HG03342 (cell line): ENCODE results near the gene PI4K2B.
A peak's percentile ranks its signal among the peaks of the same experiment; 100 is the strongest.
"Not testable (repeated sequence)": the region's sequence is repeated elsewhere in the genome, so short reads cannot be mapped to it uniquely, and the experiment has no call there.

Experiments used
- ATAC-seq: cut with Tn5 transposase; IDR thresholded peaks from one replicate; pipeline ENCODE4 v1.9.1; 2021; ENCODE audit warnings: mild to moderate bottlenecking, moderate library complexity; ENCODE audit not compliant: unreplicated experiment

Gene PI4K2B

GRCh38 chr4:25233737-25234389 is at the start of gene PI4K2B:
Gene PI4K2B (plus strand): TSS chr4:25234033. CDS start chr4:25234164, 131 bp downstream.
- peak; percentile 66 for ATAC-seq

- ATAC-seq, result no peak
Measured at GRCh38 chr4:25184056-25184455, 49.8 kb upstream of the PI4K2B start.

DNA sequence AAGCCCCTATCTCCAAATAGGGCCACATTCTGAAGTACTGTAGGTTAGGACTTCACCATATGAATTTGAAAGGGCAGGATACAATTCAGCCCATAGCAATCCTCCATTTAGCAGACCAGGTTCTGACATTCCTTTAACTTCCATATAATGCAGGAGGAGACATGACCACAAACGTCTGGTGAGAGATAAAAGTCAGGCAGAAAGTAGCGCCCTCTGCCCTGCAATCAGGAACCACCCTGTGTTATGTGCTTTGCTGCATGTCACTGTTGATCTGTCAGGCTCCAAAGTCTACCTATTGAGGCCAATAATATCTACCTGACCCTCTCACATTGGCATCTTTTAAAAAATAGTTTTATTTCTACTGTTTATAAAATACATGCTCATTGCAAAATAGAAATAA is 43.4 kb upstream of the PI4K2B start:
- ATAC-seq, result no peak

DNA sequence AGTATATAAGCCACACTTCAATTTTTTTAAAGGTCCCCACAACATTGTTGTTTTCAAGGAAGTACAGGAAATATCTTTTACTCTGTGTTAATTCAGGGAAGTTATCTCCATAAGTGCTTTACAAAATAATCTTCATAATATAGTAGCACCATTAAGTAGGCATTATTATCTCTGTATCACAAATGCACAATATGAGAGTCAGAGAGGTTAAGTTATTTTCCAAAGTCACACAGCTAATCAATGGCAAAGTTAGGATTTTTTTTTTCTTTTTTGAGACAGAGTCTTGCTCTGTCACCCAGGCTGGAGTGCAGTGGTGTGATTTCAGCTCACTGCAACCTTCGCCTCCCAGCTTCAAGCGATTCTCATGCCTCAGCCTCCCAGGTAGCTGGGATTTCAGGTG is 35.1 kb upstream of the PI4K2B start:
- no peak for ATAC-seq

DNA sequence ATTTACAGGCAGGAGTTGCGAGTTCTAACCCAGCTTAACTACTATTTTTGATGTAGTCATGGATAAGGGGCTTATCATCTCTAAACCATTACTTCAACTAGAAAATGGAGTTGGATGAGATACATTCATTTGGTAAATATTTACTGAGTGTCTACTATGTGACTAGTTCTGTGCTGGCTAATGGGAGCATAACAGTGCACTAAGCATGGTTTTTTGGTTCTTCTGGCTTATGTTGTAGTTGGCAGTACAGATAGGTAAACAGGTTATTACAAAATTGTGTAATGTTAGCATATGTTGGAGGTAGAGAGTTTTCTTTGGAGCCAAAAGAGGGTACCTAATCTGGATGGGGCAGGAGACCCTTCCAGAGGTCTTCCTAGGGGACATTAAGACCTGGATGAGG is 25.8 kb upstream of the PI4K2B start:
- ATAC-seq, result no peak

DNA sequence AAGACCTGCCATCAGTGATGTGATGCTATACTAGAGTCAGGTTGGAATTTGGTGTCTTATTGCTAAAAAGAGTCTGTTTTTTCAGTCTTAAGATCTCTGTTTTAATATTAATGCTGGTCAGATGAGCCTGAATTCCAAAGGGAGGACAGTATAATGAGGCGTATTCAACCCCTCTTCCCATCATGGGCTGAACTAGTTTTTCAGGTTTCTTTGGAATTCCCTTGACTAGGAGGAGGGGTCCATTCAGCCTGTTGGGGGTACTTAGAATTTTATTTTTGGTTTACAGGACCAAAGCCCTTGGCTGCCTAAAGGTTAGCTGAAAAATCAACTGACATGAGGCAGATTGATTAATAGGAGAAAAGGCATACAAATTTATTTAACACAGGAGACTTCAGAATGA is 24.1 kb upstream of the PI4K2B start:
- ATAC-seq, result no peak

DNA sequence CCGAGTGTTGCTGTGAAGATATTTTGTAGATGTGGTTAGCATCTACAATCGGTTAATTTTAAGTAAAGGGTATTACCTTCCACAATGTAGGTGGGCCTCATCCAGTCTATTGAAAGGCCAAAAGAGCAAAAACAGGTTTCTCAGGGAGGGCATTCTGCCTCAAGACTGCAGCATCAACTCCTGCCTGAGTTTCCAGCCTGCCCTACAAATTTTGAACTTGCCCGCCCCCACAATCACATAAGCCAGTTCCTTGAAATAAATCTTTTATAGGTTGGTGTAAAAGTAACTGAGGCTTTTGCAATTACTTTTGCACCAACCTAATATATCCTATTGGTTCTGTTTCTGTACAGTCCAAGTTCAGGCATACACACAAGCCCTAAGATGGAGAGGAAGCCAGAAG is 22.1 kb upstream of the PI4K2B start:
- no peak for ATAC-seq

DNA sequence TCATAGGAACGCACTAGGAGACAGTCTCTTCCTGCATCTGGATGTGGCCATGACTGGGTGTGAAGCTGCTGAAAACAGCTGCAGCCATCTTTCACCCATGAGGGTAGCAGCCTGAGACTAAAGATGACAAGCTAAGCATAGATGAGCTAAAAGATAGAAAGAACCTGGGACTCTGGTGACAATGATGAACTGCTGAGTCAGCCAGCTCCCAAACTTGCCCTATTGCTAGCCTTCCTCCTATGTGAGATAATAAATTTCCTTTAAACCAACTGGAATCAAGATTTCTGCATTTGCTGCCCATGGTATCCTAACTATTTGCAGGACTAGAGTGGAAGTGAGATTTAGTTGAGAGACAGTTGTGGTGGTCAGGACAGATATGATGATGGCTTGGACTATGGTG is 21.0 kb upstream of the PI4K2B start:
- no peak for ATAC-seq

- no peak for ATAC-seq
Measured at GRCh38 chr4:25213347-25213979, 20.4 kb upstream of the PI4K2B start.

- ATAC-seq, result not testable (repeated sequence)
Measured at GRCh38 chr4:25214750-25215149, 19.1 kb upstream of the PI4K2B start.

GRCh38 chr4:25215511-25215910 is 18.3 kb upstream of the PI4K2B start:
- no peak for ATAC-seq

- ATAC-seq, result no peak
Measured at GRCh38 chr4:25221377-25221776, 12.5 kb upstream of the PI4K2B start.

DNA sequence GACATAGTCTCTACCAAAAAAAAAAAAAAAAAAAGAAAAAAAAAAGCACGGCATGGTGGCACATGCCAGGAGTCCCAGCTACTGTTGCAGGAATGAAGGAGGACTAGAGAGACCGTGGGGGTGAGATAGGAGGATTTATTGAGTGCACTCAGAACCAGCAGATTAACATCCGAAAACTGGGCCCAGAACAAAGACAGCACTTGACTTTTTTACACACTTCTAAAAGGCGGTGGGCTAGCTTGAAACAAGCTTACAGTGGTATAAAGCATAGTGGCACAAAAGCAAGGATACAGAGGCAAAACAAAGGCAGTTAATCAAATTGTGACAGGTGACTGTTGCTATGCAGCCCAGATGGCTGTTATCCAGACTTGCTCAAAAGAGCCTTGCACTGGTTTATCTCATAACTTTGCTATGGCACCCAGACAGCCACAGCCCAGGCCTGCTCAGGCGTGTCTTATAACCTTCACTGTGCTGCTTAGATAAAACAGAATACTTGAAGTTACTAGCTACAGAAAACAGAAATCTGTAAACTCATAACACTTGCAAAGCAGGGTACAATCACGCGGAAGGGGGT is 9.9 kb upstream of the PI4K2B start:
- ATAC-seq, result no peak

- no peak for ATAC-seq
Measured at GRCh38 chr4:25229804-25230203, 4.0 kb upstream of the PI4K2B start.

- no peak for ATAC-seq
Measured at GRCh38 chr4:25233194-25233593, 639 bp upstream of the PI4K2B start.

DNA sequence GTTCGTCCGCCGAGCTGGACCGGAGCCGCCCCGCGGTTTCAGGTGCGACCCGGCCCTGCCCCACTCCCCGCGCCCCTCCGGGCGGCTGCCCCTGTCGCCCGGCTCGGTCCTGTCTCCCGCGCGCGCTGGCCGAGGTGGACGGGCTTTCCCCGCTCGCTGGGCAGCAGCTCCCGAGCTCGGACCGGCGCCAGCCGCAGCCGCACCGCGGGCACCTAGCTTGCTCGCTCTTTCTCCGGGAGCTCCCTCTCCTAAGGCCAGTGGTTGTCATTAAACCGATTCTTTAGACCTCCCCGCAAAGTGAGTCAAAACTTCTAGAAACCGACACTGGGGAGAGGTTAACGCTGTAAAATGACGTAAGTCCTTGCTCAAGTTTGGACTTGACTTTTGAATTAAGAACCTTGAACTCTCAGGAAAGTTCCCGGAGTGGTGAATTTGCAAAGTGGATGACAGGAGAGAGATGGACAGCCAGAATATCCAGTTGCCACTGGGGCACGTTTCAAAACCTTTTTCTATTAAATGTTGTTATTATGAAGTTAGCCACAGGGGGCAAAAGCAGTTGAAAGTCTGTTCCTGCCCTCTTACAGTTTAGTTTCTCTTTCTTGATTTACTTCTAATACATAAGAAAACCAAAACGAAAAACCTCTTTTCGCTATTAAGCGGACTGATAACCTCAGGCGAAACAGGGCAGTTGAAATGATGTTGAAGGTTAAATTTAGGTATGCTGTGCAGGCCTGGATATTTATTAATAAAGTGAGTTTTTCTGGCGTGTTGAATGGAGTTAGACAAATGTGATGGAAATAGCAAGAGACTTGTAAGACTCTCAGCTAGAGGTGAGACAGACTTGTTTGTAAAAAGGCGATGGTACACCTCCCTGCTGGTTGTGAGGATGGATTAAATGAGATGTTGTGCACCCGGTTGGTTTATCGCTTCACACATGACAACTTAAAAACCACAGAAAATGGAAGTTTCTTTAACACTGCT is 847 bp downstream of the PI4K2B start:
- ATAC-seq, result peak; percentile 68

- ATAC-seq, result no peak
Measured at GRCh38 chr4:25235401-25235800, 1.6 kb downstream of the PI4K2B start.

GRCh38 chr4:25236030-25236429 is 2.2 kb downstream of the PI4K2B start:
- not testable (repeated sequence) for ATAC-seq

GRCh38 chr4:25236971-25237370 is 3.1 kb downstream of the PI4K2B start:
- ATAC-seq, result no peak

DNA sequence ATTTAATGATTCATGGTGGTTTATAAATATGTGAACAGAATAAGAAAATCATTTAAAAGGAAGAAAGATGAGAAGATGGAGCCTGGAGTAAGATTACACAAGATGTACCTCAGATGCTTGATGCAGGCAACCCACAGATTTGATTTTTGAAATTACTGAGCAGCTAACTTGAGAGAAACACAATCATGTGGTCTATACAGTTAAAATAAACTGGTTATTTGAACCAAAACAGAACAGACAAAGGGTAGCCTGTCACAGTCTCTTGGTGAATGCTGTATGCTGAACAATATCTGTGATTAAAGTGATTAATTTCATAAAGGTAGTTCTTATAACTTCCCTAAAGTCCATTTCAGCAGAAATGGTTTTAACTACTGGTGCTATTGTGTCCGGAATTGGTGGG is 4.2 kb downstream of the PI4K2B start:
- no peak for ATAC-seq

DNA sequence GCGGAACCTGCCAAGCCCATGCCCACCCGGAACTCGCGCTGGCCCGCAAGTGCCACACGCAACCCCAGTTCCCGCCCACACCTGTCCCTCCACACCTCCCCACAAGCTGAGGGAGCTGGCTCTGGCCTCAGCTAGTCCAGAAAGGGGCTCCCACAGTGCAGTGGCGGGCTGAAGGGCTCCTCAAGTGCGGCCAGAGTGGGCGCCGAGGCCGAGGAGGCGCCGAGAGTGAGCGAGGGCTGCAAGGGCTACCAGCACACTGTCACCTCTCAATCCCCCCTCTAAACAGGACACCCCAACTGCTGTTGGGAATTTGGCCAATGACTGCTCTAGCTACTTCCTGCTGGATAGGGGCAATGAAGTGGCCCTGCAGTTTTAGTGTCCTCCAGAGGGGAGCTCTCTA is 5.7 kb downstream of the PI4K2B start:
- not testable (repeated sequence) for ATAC-seq
